HG03469 (cell line): ENCODE measurements around the gene ASL.
"Not testable (repeated sequence)": the region's sequence is repeated elsewhere in the genome, so short reads cannot be mapped to it uniquely, and the experiment has no call there.

ENCODE experiments used
- ATAC-seq: cut with Tn5 transposase; IDR thresholded peaks from one replicate; pipeline ENCODE4 v1.9.1; 2021; ENCODE audit warnings: mild to moderate bottlenecking, moderate library complexity, moderate number of reproducible peaks; ENCODE audit not compliant: unreplicated experiment

ASL gene

GRCh38 chr7:66075590-66076461 is at the start of gene ASL:
TSS of gene ASL (plus strand) at chr7:66075819. CDS start at chr7:66076082, 263 bp downstream.
- ATAC-seq, result peak; percentile 97

GRCh38 chr7:66028342-66028741 is 47.3 kb upstream of the ASL start:
- not testable (repeated sequence) for ATAC-seq

- no peak for ATAC-seq
Observed at GRCh38 chr7:66033471-66034385, 41.9 kb upstream of the ASL start.

DNA sequence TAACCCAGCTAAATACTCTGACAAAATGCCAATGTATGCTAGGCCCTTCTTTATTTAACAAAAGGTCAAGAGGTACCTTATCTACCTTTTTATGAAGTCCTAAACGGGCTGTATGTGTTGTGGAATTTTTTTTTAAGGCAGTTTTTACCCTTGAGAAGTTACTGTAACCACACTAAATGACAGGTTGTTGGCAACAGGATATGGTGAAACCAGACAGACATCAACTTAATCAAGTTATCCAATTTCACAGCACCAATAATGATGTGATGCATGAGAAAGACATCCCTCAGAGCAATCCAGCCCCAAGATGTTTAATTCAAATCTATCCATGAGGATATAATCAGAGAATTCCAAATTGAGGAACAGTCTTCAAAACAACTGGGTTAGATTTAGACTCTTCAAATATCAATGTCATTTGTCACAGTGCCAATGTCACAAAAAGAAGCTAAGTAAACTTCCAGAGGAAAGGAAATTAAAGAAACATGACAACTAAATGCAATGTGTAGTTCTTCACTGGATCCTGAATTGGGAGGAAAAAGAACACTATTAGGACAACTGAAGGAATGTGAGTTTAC is 41.1 kb upstream of the ASL start:
- not testable (repeated sequence) for ATAC-seq

DNA sequence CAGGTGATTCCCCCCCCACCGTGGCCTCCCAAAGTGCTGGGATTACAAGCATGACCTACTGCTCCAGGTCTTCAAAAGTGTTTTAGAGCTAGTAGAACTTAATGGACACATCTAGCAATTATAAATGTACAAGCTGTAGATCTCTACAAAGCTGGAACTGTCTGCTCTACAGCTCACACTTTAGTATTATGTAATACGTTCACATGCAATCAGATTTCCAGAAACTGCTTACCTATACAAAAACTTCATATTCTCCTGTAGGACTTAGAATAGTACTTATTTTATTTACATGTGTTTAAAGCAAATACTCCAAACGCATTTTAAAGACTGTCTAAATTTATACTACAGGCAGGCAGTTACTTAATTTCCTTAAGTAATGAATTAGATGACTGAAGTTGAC is 39.2 kb upstream of the ASL start:
- no peak for ATAC-seq

DNA sequence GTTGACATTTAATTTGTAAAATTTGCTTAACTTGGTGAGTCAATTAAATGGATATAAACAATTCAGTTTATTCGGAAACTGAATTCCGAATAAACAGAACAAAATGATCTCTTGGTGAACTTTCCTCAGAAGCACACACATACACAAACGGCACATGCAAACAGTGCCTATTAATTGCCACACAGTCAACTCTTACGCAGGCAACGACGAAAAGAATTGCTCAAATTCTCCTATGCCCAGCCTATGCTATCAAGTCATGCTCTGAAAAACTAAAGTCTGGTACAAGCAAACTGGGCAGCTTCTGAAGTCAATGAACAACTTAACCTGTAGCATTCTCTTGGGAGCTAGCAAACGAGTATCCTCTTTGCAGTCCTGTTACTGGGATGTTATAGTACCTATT is 38.8 kb upstream of the ASL start:
- ATAC-seq, result no peak

DNA sequence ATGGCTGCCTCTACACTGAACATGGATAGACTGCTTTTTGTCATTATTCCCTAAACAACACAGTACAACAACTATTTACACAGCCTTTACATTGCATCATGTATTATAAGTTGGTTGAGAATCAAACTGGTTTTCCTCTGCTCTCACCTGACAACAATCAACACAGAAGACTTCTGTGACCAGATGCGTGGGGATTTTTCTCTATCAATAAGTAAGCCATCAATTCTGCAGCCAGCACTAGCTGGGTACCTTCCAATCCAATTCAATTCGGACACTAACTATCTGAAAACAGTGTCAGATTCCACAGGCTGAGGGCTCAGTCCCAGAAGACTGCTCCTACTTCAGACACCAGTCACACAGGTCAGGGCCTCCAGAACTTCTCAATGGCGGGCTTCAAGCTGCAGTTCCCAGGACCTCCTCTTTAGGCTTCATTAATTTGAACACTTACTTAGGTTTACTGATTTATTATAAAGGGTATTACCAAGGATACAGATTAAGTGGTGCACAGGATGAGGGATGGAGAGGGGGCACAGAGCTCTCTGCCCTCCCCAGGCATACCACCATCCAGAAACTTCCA is 36.4 kb upstream of the ASL start:
- ATAC-seq, result no peak

- ATAC-seq, result no peak
Observed at GRCh38 chr7:66043681-66044497, 31.7 kb upstream of the ASL start.

DNA sequence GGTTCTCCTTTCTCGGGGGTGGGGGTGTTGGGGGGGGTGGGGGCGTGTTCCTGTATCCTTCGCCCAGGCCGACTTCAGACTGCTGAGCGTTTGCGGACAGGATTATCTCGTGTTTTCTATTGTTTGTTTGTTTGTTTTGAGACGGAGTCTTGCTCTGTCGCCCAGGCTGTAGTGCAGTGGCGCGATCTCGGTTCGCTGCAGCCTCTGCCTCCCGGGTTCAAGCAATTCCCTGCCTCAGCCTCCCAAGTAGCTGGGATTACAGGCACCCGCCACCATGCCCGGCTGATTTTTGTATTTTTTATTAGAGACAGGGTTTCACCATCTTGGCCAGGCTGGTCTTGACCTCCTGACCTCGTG is 31.1 kb upstream of the ASL start:
- not testable (repeated sequence) for ATAC-seq

- ATAC-seq, result no peak
Observed at GRCh38 chr7:66047426-66047825, 28.2 kb upstream of the ASL start.

DNA sequence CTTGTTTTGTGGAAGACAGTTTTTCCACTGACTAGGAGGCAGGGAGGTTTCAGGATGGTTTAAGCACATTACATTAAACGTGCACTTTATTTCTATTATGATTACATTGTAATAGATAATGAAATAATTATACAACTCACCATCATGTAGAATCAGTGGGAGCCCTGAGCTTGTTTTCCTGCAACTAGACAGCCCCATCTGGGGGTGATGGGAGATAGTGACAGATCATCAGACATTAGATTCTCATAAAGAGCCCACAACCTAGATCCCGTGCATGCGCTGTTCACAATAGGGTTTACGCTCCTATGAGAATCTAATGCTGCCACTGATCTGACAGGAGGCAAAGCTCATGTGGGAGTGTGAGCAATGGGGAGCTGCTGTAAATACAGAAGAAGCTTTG is 25.7 kb upstream of the ASL start:
- not testable (repeated sequence) for ATAC-seq

- no peak for ATAC-seq
Observed at GRCh38 chr7:66050337-66050957, 25.2 kb upstream of the ASL start.

GRCh38 chr7:66050990-66051448 is 24.6 kb upstream of the ASL start:
- no peak for ATAC-seq

GRCh38 chr7:66052447-66052846 is 23.2 kb upstream of the ASL start:
- ATAC-seq, result no peak

DNA sequence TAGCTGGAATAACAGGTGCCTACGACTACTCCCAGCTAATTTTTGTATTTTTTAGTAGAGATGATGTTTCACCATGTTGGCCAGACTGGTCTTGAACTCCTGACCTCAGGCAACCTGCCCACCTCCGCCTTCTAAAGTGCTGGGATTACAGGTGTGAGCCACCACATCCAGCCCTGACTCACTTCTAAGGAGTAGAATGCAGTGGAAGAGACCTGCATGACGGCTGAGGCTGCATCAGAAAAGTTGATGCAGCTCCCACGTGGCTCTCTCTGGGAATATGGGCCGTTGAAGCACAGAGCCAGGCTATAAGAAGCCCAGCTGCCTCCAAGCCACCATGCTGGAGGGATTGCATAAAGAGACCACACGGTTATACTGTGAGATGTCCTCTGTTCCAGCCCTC is 21.6 kb upstream of the ASL start:
- no peak for ATAC-seq

GRCh38 chr7:66055321-66055956 is 20.2 kb upstream of the ASL start:
- peak; percentile 55 for ATAC-seq

GRCh38 chr7:66060796-66061195 is 14.8 kb upstream of the ASL start:
- no peak for ATAC-seq

DNA sequence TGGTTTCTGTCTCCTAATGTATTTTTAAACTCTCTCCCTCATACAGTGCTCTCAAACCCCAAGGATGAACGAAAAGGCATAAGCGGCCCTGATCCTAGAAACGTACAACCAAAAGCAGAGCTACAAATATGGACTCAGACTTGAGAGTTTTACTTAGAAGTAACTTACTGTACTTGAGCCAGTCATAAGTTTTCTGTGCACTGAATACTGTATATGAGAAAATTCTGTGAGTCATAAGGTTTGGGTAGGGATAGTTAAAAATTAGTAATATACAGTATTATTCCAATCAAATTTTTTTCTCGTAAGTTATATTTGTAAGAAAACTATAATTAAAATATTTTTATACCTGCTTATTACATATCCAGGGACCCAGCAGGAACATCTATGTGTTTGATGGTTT is 5.9 kb upstream of the ASL start:
- no peak for ATAC-seq

- no peak for ATAC-seq
Observed at GRCh38 chr7:66070222-66070621, 5.4 kb upstream of the ASL start.
